Measurements from ENCODE around the gene HS2ST1. TPM values are rescaled to one million over a fixed set of nuclear protein-coding genes. Genes with fewer than 3 reads are reported as not detected.

The HS2ST1 gene
- total and polyA plus RNA-seq, 2 experiments from 2014 or later, result 6.7 to 17.1 TPM

GRCh38 chr1:87084244-87084836 is 169.9 kb downstream of the HS2ST1 start:
- no peak overlapping the region for H3K4me3 Mint-ChIP-seq
- H3K4me2 ChIP-seq, result no peak overlapping the region

GRCh38 chr1:87086120-87086519 is 171.7 kb downstream of the HS2ST1 start:
- no peak for ATAC-seq
- DNase-seq (ENCODE audit: low spot score), result no peak
- H4K20me1 ChIP-seq (replicated peaks; ENCODE audit: insufficient read depth), result no peaks in the 10 kb centered on the region
- no peaks in the 10 kb centered on the region for H3K36me3 ChIP-seq (ENCODE audit: insufficient read depth)
- no peaks in the 10 kb centered on the region for H3K79me2 ChIP-seq (replicated peaks; ENCODE audit: insufficient read depth)
- Mint-ChIP-seq H3K27ac (no peak overlapping the region; the same call in 1 of the 2 replicates), H3K4me3 (no peak overlapping the region), H3K4me1 (peaks cover 13% of the 10 kb centered on the region; the same call in 2 of the 3 replicates), H3K36me3 (ENCODE audit: low read depth) (no peaks in the 10 kb centered on the region), H3K27me3 (ENCODE audit: insufficient read depth, low read depth, poor library complexity) (no peaks in the 10 kb centered on the region), H3K9me3 (no peaks in the 10 kb centered on the region)
- no peak overlapping the region for H3K27ac ChIP-seq (ENCODE audit: low read depth)
- no peak overlapping the region for H3K4me3 ChIP-seq
- H3F3A ChIP-seq (replicated peaks; ENCODE audit: low read depth), result no peaks in the 10 kb centered on the region
- H3K4me1 ChIP-seq (ENCODE audit: insufficient read depth), result peaks cover 10% of the 10 kb centered on the region; the same call in 1 of the 2 replicates
- no peak overlapping the region for H3K4me2 ChIP-seq
- no peak overlapping the region for H2AFZ ChIP-seq
- no peaks in the 10 kb centered on the region for H3K9me2 ChIP-seq (ENCODE audit: insufficient read depth)
- H3K27me3 ChIP-seq (ENCODE audit: insufficient read depth), result no peaks in the 10 kb centered on the region
- TF ChIP-seq ZNF331 (CRISPR knock-in tag; IDR thresholded peaks at IDR 0.05; ENCODE audit: low read depth) (no peak), EZH2phosphoT487 (IDR thresholded peaks at IDR 0.05; ENCODE audit: unreplicated experiment) (no peak), POLR2AphosphoS5 (IDR thresholded peaks at IDR 0.05; ENCODE audit: low read depth) (no peak), ZNF114 (CRISPR knock-in tag; IDR thresholded peaks at IDR 0.05) (no peak), STAT1 (IDR thresholded peaks at IDR 0.05; ENCODE audit: unreplicated experiment) (no peak), JUNB (IDR thresholded peaks at IDR 0.05; ENCODE audit: unreplicated experiment) (no peak)

More at GRCh38 chr1:87084244-87084836, 169.9 kb downstream of the HS2ST1 start:
- H3K27me3 Mint-ChIP-seq (ENCODE audit: insufficient read depth, low read depth, poor library complexity), result peaks cover 4% of the 10 kb centered on the region
- ATAC-seq, result no peak
- Histone ChIP-seq H2AFZ (no peak overlapping the region), H3K4me1 (ENCODE audit: insufficient read depth) (peaks cover 5% of the 10 kb centered on the region; the same call in 1 of the 2 replicates), H3K27me3 (ENCODE audit: insufficient read depth) (no peaks in the 10 kb centered on the region), H3K27ac (ENCODE audit: low read depth) (no peak overlapping the region), H3K4me3 (no peak overlapping the region), H3F3A (replicated peaks; ENCODE audit: low read depth) (no peaks in the 10 kb centered on the region), H3K79me2 (replicated peaks; ENCODE audit: insufficient read depth) (no peaks in the 10 kb centered on the region), H4K20me1 (replicated peaks; ENCODE audit: insufficient read depth) (no peaks in the 10 kb centered on the region), H3K36me3 (ENCODE audit: insufficient read depth) (no peaks in the 10 kb centered on the region), H3K9me2 (ENCODE audit: insufficient read depth) (no peaks in the 10 kb centered on the region)
- H3K27ac Mint-ChIP-seq, result no peak overlapping the region
- TF ChIP-seq CTCF (conservative IDR thresholded peaks at IDR 0.05; ENCODE audit: low read depth in 2 of 2), result peak in 1 of 2 experiments; percentile 56; a peak in 2 of 4 replicates
- TF ChIP-seq ZNF114 (CRISPR knock-in tag; IDR thresholded peaks at IDR 0.05), result no peak
- no peaks in the 10 kb centered on the region for H3K9me3 Mint-ChIP-seq
- peaks cover 8% of the 10 kb centered on the region; the same call in 2 of the 3 replicates for H3K4me1 Mint-ChIP-seq
- no peaks in the 10 kb centered on the region for H3K36me3 Mint-ChIP-seq (ENCODE audit: low read depth)
- DNase-seq (ENCODE audit: low spot score), result peak; percentile 51

- Histone ChIP-seq H3K36me3 (ENCODE audit: insufficient read depth) (no peaks in the 10 kb centered on the region), H3K79me2 (replicated peaks; ENCODE audit: insufficient read depth) (no peaks in the 10 kb centered on the region), H3F3A (replicated peaks; ENCODE audit: low read depth) (no peaks in the 10 kb centered on the region), H2AFZ (no peak overlapping the region), H3K4me1 (ENCODE audit: insufficient read depth) (peaks cover 10% of the 10 kb centered on the region; the same call in 1 of the 2 replicates), H3K27me3 (ENCODE audit: insufficient read depth) (no peaks in the 10 kb centered on the region), H3K9me2 (ENCODE audit: insufficient read depth) (no peaks in the 10 kb centered on the region), H4K20me1 (replicated peaks; ENCODE audit: insufficient read depth) (no peaks in the 10 kb centered on the region), H3K4me2 (0 out of 2 replicates have a peak overlapping the region, but pooled peaks have one; percentile 17), H3K4me3 (no peak overlapping the region), H3K27ac (ENCODE audit: low read depth) (no peak overlapping the region)
- Mint-ChIP-seq H3K9me3 (no peaks in the 10 kb centered on the region), H3K27me3 (ENCODE audit: insufficient read depth, low read depth, poor library complexity) (no peaks in the 10 kb centered on the region), H3K4me3 (no peak overlapping the region), H3K36me3 (ENCODE audit: low read depth) (no peaks in the 10 kb centered on the region), H3K4me1 (peaks cover 8% of the 10 kb centered on the region; the same call in 2 of the 3 replicates), H3K27ac (no peak overlapping the region)
- no peak for DNase-seq (ENCODE audit: low spot score)
- ATAC-seq, result no peak
- TF ChIP-seq EZH2phosphoT487 (IDR thresholded peaks at IDR 0.05; ENCODE audit: unreplicated experiment), result no peak
- TF ChIP-seq ZNF114 (CRISPR knock-in tag; IDR thresholded peaks at IDR 0.05), result no peak
- TF ChIP-seq EZH2 (IDR thresholded peaks at IDR 0.05; ENCODE audit: low read depth, unreplicated experiment), result no peak
- TF ChIP-seq, protein P1, sequence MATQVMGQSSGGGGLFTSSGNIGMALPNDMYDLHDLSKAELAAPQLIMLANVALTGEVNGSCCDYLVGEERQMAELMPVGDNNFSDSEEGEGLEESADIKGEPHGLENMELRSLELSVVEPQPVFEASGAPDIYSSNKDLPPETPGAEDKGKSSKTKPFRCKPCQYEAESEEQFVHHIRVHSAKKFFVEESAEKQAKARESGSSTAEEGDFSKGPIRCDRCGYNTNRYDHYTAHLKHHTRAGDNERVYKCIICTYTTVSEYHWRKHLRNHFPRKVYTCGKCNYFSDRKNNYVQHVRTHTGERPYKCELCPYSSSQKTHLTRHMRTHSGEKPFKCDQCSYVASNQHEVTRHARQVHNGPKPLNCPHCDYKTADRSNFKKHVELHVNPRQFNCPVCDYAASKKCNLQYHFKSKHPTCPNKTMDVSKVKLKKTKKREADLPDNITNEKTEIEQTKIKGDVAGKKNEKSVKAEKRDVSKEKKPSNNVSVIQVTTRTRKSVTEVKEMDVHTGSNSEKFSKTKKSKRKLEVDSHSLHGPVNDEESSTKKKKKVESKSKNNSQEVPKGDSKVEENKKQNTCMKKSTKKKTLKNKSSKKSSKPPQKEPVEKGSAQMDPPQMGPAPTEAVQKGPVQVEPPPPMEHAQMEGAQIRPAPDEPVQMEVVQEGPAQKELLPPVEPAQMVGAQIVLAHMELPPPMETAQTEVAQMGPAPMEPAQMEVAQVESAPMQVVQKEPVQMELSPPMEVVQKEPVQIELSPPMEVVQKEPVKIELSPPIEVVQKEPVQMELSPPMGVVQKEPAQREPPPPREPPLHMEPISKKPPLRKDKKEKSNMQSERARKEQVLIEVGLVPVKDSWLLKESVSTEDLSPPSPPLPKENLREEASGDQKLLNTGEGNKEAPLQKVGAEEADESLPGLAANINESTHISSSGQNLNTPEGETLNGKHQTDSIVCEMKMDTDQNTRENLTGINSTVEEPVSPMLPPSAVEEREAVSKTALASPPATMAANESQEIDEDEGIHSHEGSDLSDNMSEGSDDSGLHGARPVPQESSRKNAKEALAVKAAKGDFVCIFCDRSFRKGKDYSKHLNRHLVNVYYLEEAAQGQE (IDR thresholded peaks at IDR 0.05; ENCODE audit: unreplicated experiment), result no peak
Observed at GRCh38 chr1:87089070-87089736, 174.8 kb downstream of the HS2ST1 start.
